Measurements from ENCODE around the gene MAPKAP1.

- TF ChIP-seq CTCF (IDR thresholded peaks at IDR 0.05; ENCODE audit: poor library complexity, severe bottlenecking) (no peak), REST (IDR thresholded peaks at IDR 0.05; ENCODE audit: borderline replicate concordance) (no peak), MXI1 (conservative IDR thresholded peaks at IDR 0.05; ENCODE audit: poor library complexity, severe bottlenecking) (no peak), TAF1 (IDR thresholded peaks at IDR 0.05; ENCODE audit: low read depth) (no peak), EZH2 (IDR thresholded peaks at IDR 0.05; ENCODE audit: borderline replicate concordance, insufficient read depth, low read length, poor library complexity, severe bottlenecking) (no peak), POLR2AphosphoS5 (IDR thresholded peaks at IDR 0.05) (no peak), SMC3 (conservative IDR thresholded peaks at IDR 0.05; ENCODE audit: poor library complexity) (no peak), EP300 (conservative IDR thresholded peaks at IDR 0.05; ENCODE audit: poor library complexity, severe bottlenecking) (no peak), RAD21 (conservative IDR thresholded peaks at IDR 0.05) (no peak)
Measured at GRCh38 chr9:125522328-125522725, 184.7 kb downstream of the MAPKAP1 start.
